Stimulated activated CD4-positive, alpha-beta T cell treated with anti-CD3 and anti-CD28 coated beads, Interleukin-15, amount 100 ng/mL, for 24 hours (primary cell): Measurements from ENCODE around the gene ADPRM.

Experiments
- DNase-seq: peaks from one replicate; pipeline ENCODE4 v3.0.0-alpha.2; 2020

Gene ADPRM

GRCh38 chr17:10742431-10742830 lies 45.0 kb downstream of the ADPRM start:
- DNase-seq, result no peak

GRCh38 chr17:10743316-10744009 lies 46.1 kb downstream of the ADPRM start:
- DNase-seq, result no peak

GRCh38 chr17:10744501-10745000 lies 47.2 kb downstream of the ADPRM start:
- no peak for DNase-seq

GRCh38 chr17:10745231-10745630 lies 47.8 kb downstream of the ADPRM start:
- DNase-seq, result no peak

GRCh38 chr17:10748531-10749181 lies 51.3 kb downstream of the ADPRM start:
- no peak for DNase-seq

- no peak for DNase-seq
These were observed 52.8 kb downstream of the ADPRM start for GRCh38 chr17:10750210-10750609.

GRCh38 chr17:10751563-10751962 lies 54.2 kb downstream of the ADPRM start:
- no peak for DNase-seq

GRCh38 chr17:10752696-10753095 lies 55.3 kb downstream of the ADPRM start:
- DNase-seq, result no peak

GRCh38 chr17:10754109-10754508 lies 56.7 kb downstream of the ADPRM start:
- DNase-seq, result peak; percentile 45

- no peak for DNase-seq
These were observed 57.6 kb downstream of the ADPRM start for GRCh38 chr17:10754861-10755591.

- no peak for DNase-seq
These were observed 58.3 kb downstream of the ADPRM start for GRCh38 chr17:10755592-10756127.

GRCh38 chr17:10756185-10756584 lies 58.8 kb downstream of the ADPRM start:
- no peak for DNase-seq

GRCh38 chr17:10756619-10757018 lies 59.2 kb downstream of the ADPRM start:
- no peak for DNase-seq

- DNase-seq, result no peak
These were observed 59.7 kb downstream of the ADPRM start for GRCh38 chr17:10757067-10757466.

- DNase-seq, result no peak
These were observed 60.3 kb downstream of the ADPRM start for GRCh38 chr17:10757647-10758046.

GRCh38 chr17:10758062-10758461 lies 60.7 kb downstream of the ADPRM start:
- DNase-seq, result no peak
